ENCODE data around the gene CLPTM1. TPM values are rescaled to one million over a fixed set of nuclear protein-coding genes. Genes with fewer than 3 reads are reported as not detected.

Gene CLPTM1
- polyA plus RNA-seq, 1 experiment, result 51.5 TPM

GRCh38 chr19:45020071-45020470 is 64.9 kb downstream of the CLPTM1 start:
- Histone ChIP-seq H3K27me3 (ENCODE audit: control insufficient read depth, insufficient read depth, low read length) (no peaks in the 10 kb centered on the region), H3K9me3 (ENCODE audit: control insufficient read depth, insufficient read depth, low read length) (no peaks in the 10 kb centered on the region), H3K4me3 (ENCODE audit: low read depth, low read length) (no peak overlapping the region), H3K27ac (ENCODE audit: low read depth, low read length) (no peak overlapping the region)
- CTCF ChIA-PET, result interaction anchor here (1.2 kb wide), 1 partner anchor 39 kb away, joined by 5 read pairs; no protein-coding TSS in a partner anchor
- TF ChIP-seq CTCF (IDR thresholded peaks at IDR 0.05; ENCODE audit: low read depth, low read length), result no peak
- POLR2A ChIA-PET, result interaction anchor here (0.7 kb wide), 1 partner anchor 10 kb away, joined by 3 read pairs; no protein-coding TSS in a partner anchor
- DNase-seq (ENCODE audit: low read depth, low spot score), result no peak

- POLR2A ChIA-PET, result interaction anchor here (0.6 kb wide), 1 partner anchor 163 kb away, joined by 6 read pairs; no protein-coding TSS in a partner anchor
Measured at GRCh38 chr19:45021971-45022370, 66.8 kb downstream of the CLPTM1 start.

GRCh38 chr19:45023048-45023447 is 67.9 kb downstream of the CLPTM1 start:
- TF ChIP-seq CTCF (IDR thresholded peaks at IDR 0.05; ENCODE audit: low read depth, low read length), result no peak
- Histone ChIP-seq H3K9me3 (ENCODE audit: control insufficient read depth, insufficient read depth, low read length) (no peaks in the 10 kb centered on the region), H3K4me3 (ENCODE audit: low read depth, low read length) (no peak overlapping the region), H3K27me3 (ENCODE audit: control insufficient read depth, insufficient read depth, low read length) (no peaks in the 10 kb centered on the region), H3K27ac (ENCODE audit: low read depth, low read length) (no peak overlapping the region)
- ChIA-PET CTCF (no interaction called here), POLR2A (no interaction called here)
- no peak for DNase-seq (ENCODE audit: low read depth, low spot score)

More at GRCh38 chr19:45021971-45022370, 66.8 kb downstream of the CLPTM1 start:
- Histone ChIP-seq H3K9me3 (ENCODE audit: control insufficient read depth, insufficient read depth, low read length) (no peaks in the 10 kb centered on the region), H3K27me3 (ENCODE audit: control insufficient read depth, insufficient read depth, low read length) (no peaks in the 10 kb centered on the region), H3K27ac (ENCODE audit: low read depth, low read length) (no peak overlapping the region), H3K4me3 (ENCODE audit: low read depth, low read length) (no peak overlapping the region)
- no peak for DNase-seq (ENCODE audit: low read depth, low spot score)
- no peak for TF ChIP-seq CTCF (IDR thresholded peaks at IDR 0.05; ENCODE audit: low read depth, low read length)
- CTCF ChIA-PET, result no interaction called here

GRCh38 chr19:45025264-45025663 is 70.1 kb downstream of the CLPTM1 start:
- TF ChIP-seq CTCF (IDR thresholded peaks at IDR 0.05; ENCODE audit: low read depth, low read length), result no peak
- no peaks in the 10 kb centered on the region for H3K27me3 ChIP-seq (ENCODE audit: control insufficient read depth, insufficient read depth, low read length)
- POLR2A ChIA-PET, result no interaction called here
- H3K27ac ChIP-seq (ENCODE audit: low read depth, low read length), result no peak overlapping the region
- DNase-seq (ENCODE audit: low read depth, low spot score), result no peak
- CTCF ChIA-PET, result no interaction called here
- no peaks in the 10 kb centered on the region for H3K9me3 ChIP-seq (ENCODE audit: control insufficient read depth, insufficient read depth, low read length)
- H3K4me3 ChIP-seq (ENCODE audit: low read depth, low read length), result no peak overlapping the region

- no peak for DNase-seq (ENCODE audit: low read depth, low spot score)
- POLR2A ChIA-PET, result interaction anchor here (1.6 kb wide), 1 partner anchor 12 kb away, joined by 6 read pairs; the partner anchor contains the start of gene CLASRP
- CTCF ChIA-PET, result interaction anchor here (1.0 kb wide), 1 partner anchor 32 kb away, joined by 4 read pairs; no protein-coding TSS in a partner anchor
Measured at GRCh38 chr19:45027371-45027770, 72.2 kb downstream of the CLPTM1 start.

More at GRCh38 chr19:45027371-45027770, 72.2 kb downstream of the CLPTM1 start:
- Histone ChIP-seq H3K27me3 (ENCODE audit: control insufficient read depth, insufficient read depth, low read length) (no peaks in the 10 kb centered on the region), H3K27ac (ENCODE audit: low read depth, low read length) (no peak overlapping the region), H3K4me3 (ENCODE audit: low read depth, low read length) (no peak overlapping the region), H3K9me3 (ENCODE audit: control insufficient read depth, insufficient read depth, low read length) (no peaks in the 10 kb centered on the region)
- no peak for TF ChIP-seq CTCF (IDR thresholded peaks at IDR 0.05; ENCODE audit: low read depth, low read length)

Data from AG04450 (cell line).